Erythroblast (primary cell): ENCODE results near the gene FEN1.

Experiments
- DNase-seq, 2 experiments: peaks; one replicate each; lab custom pipeline; 2025; lab: John Stamatoyannopoulos, UW
- GATA1 ChIP-seq: IDR thresholded peaks from 2 replicates; pipeline ENCODE4 v1.6.1; 2011; ENCODE audit warnings: low read depth, mild to moderate bottlenecking, control low read depth, low read length, moderate library complexity
- POLR2A ChIP-seq: IDR thresholded peaks from 2 replicates; pipeline ENCODE4 v1.6.1; 2011; ENCODE audit warnings: mild to moderate bottlenecking, low read length

Gene FEN1

GRCh38 chr11:61800331-61801281 lies 7.9 kb downstream of the FEN1 start:
- peak; percentile 72 to 74 for DNase-seq
- TF ChIP-seq GATA1, result no peak
- TF ChIP-seq POLR2A, result peak; percentile 8

- TF ChIP-seq GATA1 (no peak), POLR2A (peak; percentile 3)
- DNase-seq, result no peak
Measured at GRCh38 chr11:61802605-61803004, 9.9 kb downstream of the FEN1 start.

GRCh38 chr11:61803889-61804647 lies 11.4 kb downstream of the FEN1 start:
- no peak for TF ChIP-seq GATA1
- peak; percentile 28 for TF ChIP-seq POLR2A
- no peak for DNase-seq

GRCh38 chr11:61805146-61805545 lies 12.4 kb downstream of the FEN1 start:
- TF ChIP-seq GATA1 (no peak), POLR2A (no peak)
- no peak for DNase-seq

- no peak for DNase-seq
- no peak for TF ChIP-seq GATA1
- TF ChIP-seq POLR2A, result no peak
Measured at GRCh38 chr11:61806785-61807184, 14.1 kb downstream of the FEN1 start.

GRCh38 chr11:61810671-61811175 lies 18.0 kb downstream of the FEN1 start:
- DNase-seq, result no peak
- TF ChIP-seq POLR2A (no peak), GATA1 (no peak)

GRCh38 chr11:61811831-61812230 lies 19.1 kb downstream of the FEN1 start:
- no peak for DNase-seq
- TF ChIP-seq GATA1 (no peak), POLR2A (no peak)

GRCh38 chr11:61812736-61813411 lies 20.2 kb downstream of the FEN1 start:
- TF ChIP-seq POLR2A (peak; percentile 39), GATA1 (no peak)
- DNase-seq, result peak in 1 of 2 experiments; percentile 31

GRCh38 chr11:61814247-61814957 lies 21.7 kb downstream of the FEN1 start:
- TF ChIP-seq GATA1, result no peak
- TF ChIP-seq POLR2A, result no peak
- DNase-seq, result peak; percentile 54 to 65

GRCh38 chr11:61814958-61815789 lies 22.5 kb downstream of the FEN1 start:
- DNase-seq, result peak; percentile 86 to 88
- TF ChIP-seq GATA1 (no peak), POLR2A (peak; percentile 92)

GRCh38 chr11:61815790-61816735 lies 23.4 kb downstream of the FEN1 start:
- peak; percentile 77 to 79 for DNase-seq
- no peak for TF ChIP-seq POLR2A
- TF ChIP-seq GATA1, result no peak
